Esophagus squamous epithelium (tissue), 4 donors: ENCODE measurements around the gene MOCS3.

Experiments used
- POLR2A ChIP-seq, 4 donors: fragments of 450-650 bp; IDR thresholded peaks; one replicate each; pipeline ENCODE4 v1.6.1; 2017; ENCODE audit warnings: antibody characterized with exemption in 4 of 4, mild to moderate bottlenecking in 4 of 4, moderate library complexity in 3 of 4
- TF ChIP-seq, protein P1 (sequence below), 6 experiments: fragments of 450-650 bp in 4 of 6; fragments of 200-600 bp in 2 of 6; sonication (generic) in 2 of 6; IDR thresholded peaks; one replicate each; pipeline ENCODE4 v1.5.1; 2016 to 2019; ENCODE audit warnings: antibody characterized with exemption in 6 of 6, mild to moderate bottlenecking in 4 of 6, moderate library complexity in 4 of 6

DNA sequence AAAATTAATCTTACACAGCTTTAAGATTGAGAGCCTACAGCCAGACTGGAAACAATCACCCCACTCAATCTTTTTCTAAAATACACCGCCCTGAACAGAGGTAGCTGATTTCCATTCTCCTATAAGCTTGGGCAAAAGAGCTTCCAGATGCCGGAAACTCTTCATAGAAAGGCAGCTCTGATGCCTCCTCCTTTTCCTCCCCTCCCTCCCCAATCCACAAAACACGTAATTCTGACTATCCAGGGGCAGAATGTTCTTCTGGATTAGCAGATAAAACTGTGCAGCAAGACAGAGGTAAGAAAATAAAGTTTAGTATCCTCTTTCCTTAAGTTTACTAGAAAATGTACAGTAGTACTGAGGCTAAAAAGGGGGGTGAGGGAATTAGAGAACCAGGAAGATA, 43.2 kb upstream of the MOCS3 start:
- TF ChIP-seq POLR2A (IDR thresholded peaks at IDR 0.05), result no peak
- TF ChIP-seq, protein P1, sequence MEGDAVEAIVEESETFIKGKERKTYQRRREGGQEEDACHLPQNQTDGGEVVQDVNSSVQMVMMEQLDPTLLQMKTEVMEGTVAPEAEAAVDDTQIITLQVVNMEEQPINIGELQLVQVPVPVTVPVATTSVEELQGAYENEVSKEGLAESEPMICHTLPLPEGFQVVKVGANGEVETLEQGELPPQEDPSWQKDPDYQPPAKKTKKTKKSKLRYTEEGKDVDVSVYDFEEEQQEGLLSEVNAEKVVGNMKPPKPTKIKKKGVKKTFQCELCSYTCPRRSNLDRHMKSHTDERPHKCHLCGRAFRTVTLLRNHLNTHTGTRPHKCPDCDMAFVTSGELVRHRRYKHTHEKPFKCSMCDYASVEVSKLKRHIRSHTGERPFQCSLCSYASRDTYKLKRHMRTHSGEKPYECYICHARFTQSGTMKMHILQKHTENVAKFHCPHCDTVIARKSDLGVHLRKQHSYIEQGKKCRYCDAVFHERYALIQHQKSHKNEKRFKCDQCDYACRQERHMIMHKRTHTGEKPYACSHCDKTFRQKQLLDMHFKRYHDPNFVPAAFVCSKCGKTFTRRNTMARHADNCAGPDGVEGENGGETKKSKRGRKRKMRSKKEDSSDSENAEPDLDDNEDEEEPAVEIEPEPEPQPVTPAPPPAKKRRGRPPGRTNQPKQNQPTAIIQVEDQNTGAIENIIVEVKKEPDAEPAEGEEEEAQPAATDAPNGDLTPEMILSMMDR (IDR thresholded peaks at IDR 0.05), result no peak
